ENCODE results near the gene PTPRN2. TPM values are rescaled to one million over a fixed set of nuclear protein-coding genes. Genes with fewer than 3 reads are reported as not detected.

The PTPRN2 gene
- total RNA-seq, 1 experiment from 2014 or later: 2.1 TPM

- no peak for DNase-seq (ENCODE audit: low read depth, low spot score)
- H3K9ac ChIP-seq (ENCODE audit: low read length): no peak overlapping the region
- intact Hi-C loops (cut with micrococcal nuclease): no loop called here
- H4K20me1 ChIP-seq (ENCODE audit: insufficient read depth): no peaks in the 10 kb centered on the region
- H2AFZ ChIP-seq (ENCODE audit: low read depth, low read length, poor library complexity, severe bottlenecking): no peak overlapping the region
- ChIA-PET RAD21 (ENCODE audit: low non-redundant PET in 1 of 2, low total read pairs in 2 of 2, uncharacterized antibody in 2 of 2, unreplicated experiment in 2 of 2) (no interaction called here), CTCF (no interaction called here), POLR2A (no interaction called here)
- H3K9me2 ChIP-seq (ENCODE audit: insufficient read depth): no peaks in the 10 kb centered on the region
- no TSS peak for BruUV-seq (replicated peaks)
- peaks cover 8 to 13% of the 10 kb centered on the region in 2 experiments for H3K4me1 ChIP-seq (ENCODE audit: control insufficient read depth in 1 of 2, insufficient read depth in 2 of 2, low read length in 2 of 2)
- no peak for TF ChIP-seq SRF (IDR thresholded peaks at IDR 0.05; ENCODE audit: low read depth)
- TF ChIP-seq ELF1 (IDR thresholded peaks at IDR 0.05; ENCODE audit: borderline replicate concordance, low read depth): no peak
- no peak for TF ChIP-seq REST (IDR thresholded peaks at IDR 0.05; ENCODE audit: low read depth)
- TF ChIP-seq ZFX (IDR thresholded peaks at IDR 0.05): no peak
- no peak for TF ChIP-seq ZBTB33 (IDR thresholded peaks at IDR 0.05; ENCODE audit: extremely low read depth, insufficient replicate concordance, low read length)
- no peak for TF ChIP-seq CTCF (IDR thresholded peaks at IDR 0.05 in 2 of 3, conservative IDR thresholded peaks at IDR 0.05 in 1 of 3; ENCODE audit: borderline replicate concordance in 1 of 3, insufficient read depth in 1 of 3, low read depth in 2 of 3, low read length in 2 of 3)
- TF ChIP-seq ATF3 (IDR thresholded peaks at IDR 0.05): no peak
- TF ChIP-seq EZH2phosphoT487 (IDR thresholded peaks at IDR 0.05; ENCODE audit: borderline replicate concordance): no peak
- no peak for TF ChIP-seq CEBPB (IDR thresholded peaks at IDR 0.05; ENCODE audit: low read depth)
- TF ChIP-seq YY1 (IDR thresholded peaks at IDR 0.05; ENCODE audit: extremely low read depth, insufficient replicate concordance, low read depth, low read length): no peak
- no peak for TF ChIP-seq ZNF274 (IDR thresholded peaks at IDR 0.05; ENCODE audit: low read depth, low read length)
- TF ChIP-seq RAD21 (IDR thresholded peaks at IDR 0.05; ENCODE audit: low read depth): no peak
- TF ChIP-seq TCF7L2 (IDR thresholded peaks at IDR 0.05; ENCODE audit: borderline replicate concordance, extremely low read depth, insufficient read depth, insufficient read length): no peak
- TF ChIP-seq EGR1 (IDR thresholded peaks at IDR 0.05; ENCODE audit: low read depth): no peak
- TF ChIP-seq SP1 (IDR thresholded peaks at IDR 0.05; ENCODE audit: low read depth): no peak
- no peak overlapping the region for H3K4me3 ChIP-seq (replicated peaks in 1 of 2; ENCODE audit: low read depth in 1 of 2, low read length in 2 of 2)
- no peak overlapping the region for H3K27ac ChIP-seq (ENCODE audit: low read depth, low read length)
- H3K79me2 ChIP-seq (ENCODE audit: insufficient read depth, low read length): no peaks in the 10 kb centered on the region
- H3K27me3 ChIP-seq (ENCODE audit: insufficient read depth, low read length): no peaks in the 10 kb centered on the region; the same call in 1 of the 2 replicates
- H3K4me2 ChIP-seq (ENCODE audit: low read length): no peak overlapping the region
- ATAC-seq: no peak
- H3K36me3 ChIP-seq (ENCODE audit: control insufficient read depth in 1 of 2, insufficient read depth in 2 of 2, low read length in 2 of 2): no peaks in the 10 kb centered on the region
- H3K9me3 ChIP-seq (ENCODE audit: control insufficient read depth in 1 of 2, insufficient read depth in 1 of 2, low read depth in 1 of 2, low read length in 2 of 2): no peaks in the 10 kb centered on the region
Measured at GRCh38 chr7:157997080-157997440, 590.6 kb downstream of the PTPRN2 start.
